Right lobe of liver (tissue), 6 donors: ENCODE measurements around the gene ATP6V1D. TPM values are rescaled to one million over a fixed set of nuclear protein-coding genes. Genes with fewer than 3 reads are reported as not detected.

Source experiments
- ATAC-seq, 4 donors: fragments of 200-7000 bp; cut with Tn5 transposase; one replicate each; pipeline ENCODE4 v1.9.1; 2020; ENCODE audit warnings: mild to moderate bottlenecking in 4 of 4, moderate library complexity in 4 of 4
- DNase-seq, 3 donors: peaks; one replicate each; pipeline ENCODE4 v3.0.0-alpha.2; 2020
- H3K27ac ChIP-seq, 3 donors: fragments of 200-600 bp; one replicate each; pipeline ENCODE4 v1.8.0; 2022
- H3K27me3 ChIP-seq, 2 donors: fragments of 200-600 bp; one replicate each; pipeline ENCODE4 v1.8.0; 2022
- H3K36me3 ChIP-seq, 4 donors: fragments of 200-600 bp; sonication (generic) in 1 of 4; one replicate each; pipeline versions ENCODE4 v1.5.1 to v1.8.0; 2017 to 2022; ENCODE audit warnings: control low read depth in 1 of 4
- H3K4me1 ChIP-seq, 4 donors: fragments of 200-600 bp; sonication (generic) in 1 of 4; one replicate each; pipeline versions ENCODE4 v1.5.1 to v1.8.0; 2017 to 2022; ENCODE audit warnings: control low read depth in 1 of 4
- H3K4me3 ChIP-seq, 3 donors: fragments of 200-600 bp; one replicate each; pipeline ENCODE4 v1.8.0; 2022
- H3K9me3 ChIP-seq, 4 donors: fragments of 200-600 bp; sonication (generic) in 1 of 4; one replicate each; pipeline versions ENCODE4 v1.5.1 to v1.8.0; 2017 to 2022; ENCODE audit warnings: control low read depth in 1 of 4
- CTCF ChIP-seq, 4 donors: fragments of 200-600 bp in 3 of 4; fragments of 450-650 bp in 1 of 4; IDR thresholded peaks; one replicate each; pipeline versions ENCODE4 v1.5.1 to v1.8.0; 2016 to 2022; ENCODE audit warnings: antibody characterized with exemption in 4 of 4, mild to moderate bottlenecking in 2 of 4
- POLR2A ChIP-seq: fragments of 450-650 bp; IDR thresholded peaks from one replicate; pipeline ENCODE4 v1.6.1; 2017; ENCODE audit warnings: antibody characterized with exemption, mild to moderate bottlenecking
- WGBS: methylation state at CpG from one replicate; pipeline ENCODE4 v1.1.6; 2018; ENCODE audit warnings: low coverage, low lambda C conversion rate; ENCODE audit not compliant: insufficient coverage; ENCODE audit errors: missing lambda C conversion rate; 5-methylcytosine and 5-hydroxymethylcytosine counted together
- intact Hi-C, 2 donors: fragments of 100-400 bp; cut with DNase I; formaldehyde crosslinking; loops; one replicate each; pipeline versions ENCODE4 v1.11.2 to v1.14.1; 2022
- total RNA-seq, 6 experiments: library from RNA; depleted of rRNA in 2 of 6; stranded (reverse); fragments of >200 nt in 2 of 6; fragmentation: NEBNext Ultra II Directional in 3 of 6; extraction: Animal tissue kit (Norgen Biotek cat#: 25700) in 3 of 6; gene quantifications; one replicate each; pipeline versions ENCODE4 v1.1.0 to v1.2.4, GENCODE V29; 2016 to 2023
- donor health status: DM: no; HTN: yes; CAD: no.
- donor health status: DM: no; HTN: no; CAD: no.
- donor health status: DM: no; HTN: no; CAD: no.
- donor health status: DM: no; HTN: yes; CAD: no.
- donor health status: DM: no; HTN: yes; CAD: no.

ATP6V1D gene
- total RNA-seq, 6 experiments from 2014 or later: 20.4 to 37.4 (median 27.9) TPM

- TF ChIP-seq POLR2A (no peak), CTCF (IDR thresholded peaks at IDR 0.05) (no peak)
- no peak overlapping the region for H3K27ac ChIP-seq
- H3K27me3 ChIP-seq: no peaks in the 10 kb centered on the region
- intact Hi-C loops: no loop called here
- peaks cover 0 to 9% (median 2%) of the 10 kb centered on the region in 4 donors for H3K4me1 ChIP-seq
- ATAC-seq (no peak), DNase-seq (no peak)
- H3K4me3 ChIP-seq: no peak overlapping the region
- no peaks in the 10 kb centered on the region for H3K9me3 ChIP-seq
- no peaks in the 10 kb centered on the region for H3K36me3 ChIP-seq
- WGBS: 70% methylated on average over 2 of the region's 2 CpGs
Observed at GRCh38 chr14:67396381-67396970, 36.9 kb upstream of the ATP6V1D start.

DNA sequence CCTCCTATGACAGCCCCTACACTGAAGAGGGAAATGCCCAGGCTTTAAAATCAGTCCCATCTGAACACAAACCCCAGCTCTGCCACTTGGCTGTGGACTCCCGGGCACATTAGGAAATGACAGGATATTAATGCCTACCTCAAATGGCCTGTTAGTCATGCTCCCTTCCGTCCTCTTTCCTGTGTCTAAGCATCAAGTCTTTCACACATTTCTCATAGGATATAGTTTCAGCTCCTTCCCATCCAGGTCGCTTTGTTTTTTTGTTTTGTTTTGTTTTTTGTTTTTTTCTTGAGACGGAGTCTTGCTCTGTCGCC, 36.2 kb upstream of the ATP6V1D start:
- DNase-seq: no peak
- ATAC-seq: no peak
- intact Hi-C loops: no loop called here
- H3K36me3 ChIP-seq: no peaks in the 10 kb centered on the region
- no peak overlapping the region for H3K27ac ChIP-seq
- no peak overlapping the region for H3K4me3 ChIP-seq
- H3K9me3 ChIP-seq: no peaks in the 10 kb centered on the region
- no peaks in the 10 kb centered on the region for H3K27me3 ChIP-seq
- 76% methylated on average over 3 of the region's 5 CpGs for WGBS
- peaks cover 0 to 9% (median 2%) of the 10 kb centered on the region in 4 donors for H3K4me1 ChIP-seq
- no peak for TF ChIP-seq POLR2A
- no peak for TF ChIP-seq CTCF (IDR thresholded peaks at IDR 0.05)

DNA sequence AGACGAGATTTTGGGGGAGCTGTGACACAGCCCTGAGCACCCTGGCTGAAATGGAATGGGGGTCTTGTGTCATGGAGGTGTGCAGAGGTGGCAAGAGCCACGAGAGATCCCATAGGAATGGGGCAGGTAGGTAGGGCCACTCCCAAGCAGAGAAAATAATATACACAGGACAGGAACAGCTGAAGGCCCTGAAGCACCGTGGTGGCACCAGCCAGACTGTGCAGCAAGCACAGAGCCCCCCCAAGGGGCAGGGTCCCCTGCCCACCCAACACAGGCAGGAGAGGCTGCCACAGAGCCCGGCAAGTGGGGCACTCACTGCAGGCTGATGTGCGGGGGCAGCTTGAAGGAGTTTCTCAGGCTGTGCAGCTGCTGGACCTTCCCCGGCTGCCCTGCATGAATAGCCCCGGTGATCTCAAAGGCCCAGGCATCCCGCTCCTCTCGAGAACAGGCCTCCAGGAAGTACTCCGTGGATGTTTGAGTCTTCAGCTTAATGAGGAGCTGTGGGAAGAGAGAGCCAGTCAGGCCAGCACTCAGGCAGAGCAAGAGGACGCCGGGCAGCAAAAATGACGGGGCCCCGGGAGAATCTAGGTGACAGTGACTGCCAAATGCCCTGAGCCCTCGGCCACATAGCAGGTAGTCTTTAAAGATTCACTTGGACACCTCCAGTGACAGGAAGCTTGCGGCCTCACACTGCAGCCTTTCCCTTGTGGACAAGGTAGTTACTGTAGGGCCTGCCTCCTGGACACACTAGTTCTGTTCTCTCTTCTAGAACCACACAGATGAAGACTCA, 35.7 kb upstream of the ATP6V1D start:
- Histone ChIP-seq H3K4me3 (no peak overlapping the region), H3K27ac (no peak overlapping the region), H3K36me3 (no peaks in the 10 kb centered on the region), H3K9me3 (no peaks in the 10 kb centered on the region), H3K27me3 (no peaks in the 10 kb centered on the region), H3K4me1 (peaks cover 0 to 9% (median 2%) of the 10 kb centered on the region in 4 donors)
- DNase-seq: no peak
- no peak for ATAC-seq
- TF ChIP-seq CTCF (IDR thresholded peaks at IDR 0.05): no peak
- TF ChIP-seq POLR2A: no peak
- intact Hi-C loops: no loop called here
- WGBS: 63% methylated on average over 6 of the region's 16 CpGs

- Histone ChIP-seq H3K4me3 (no peak overlapping the region), H3K9me3 (no peaks in the 10 kb centered on the region), H3K4me1 (peaks cover 0 to 21% (median 4%) of the 10 kb centered on the region in 4 donors), H3K27me3 (no peaks in the 10 kb centered on the region), H3K27ac (peak overlapping the region in 1 of 3 donors; percentile 81), H3K36me3 (no peaks in the 10 kb centered on the region)
- ATAC-seq (no peak), DNase-seq (no peak)
- 77% methylated on average over 3 of the region's 6 CpGs for whole genome bisulfite sequencing
- intact Hi-C loops: no loop called here
- no peak for TF ChIP-seq POLR2A
- no peak for TF ChIP-seq CTCF (IDR thresholded peaks at IDR 0.05)
Observed at GRCh38 chr14:67393689-67394088, 34.1 kb upstream of the ATP6V1D start.
